GM12872 (cell line): ENCODE results near the gene TGFBR3L.

Experiments
- CTCF ChIP-seq: IDR thresholded peaks from 3 replicates; pipeline ENCODE4 v1.5.1; 2011; ENCODE audit warnings: low read depth, mild to moderate bottlenecking, low read length, moderate library complexity; ENCODE audit not compliant: insufficient read depth

TGFBR3L gene

DNA sequence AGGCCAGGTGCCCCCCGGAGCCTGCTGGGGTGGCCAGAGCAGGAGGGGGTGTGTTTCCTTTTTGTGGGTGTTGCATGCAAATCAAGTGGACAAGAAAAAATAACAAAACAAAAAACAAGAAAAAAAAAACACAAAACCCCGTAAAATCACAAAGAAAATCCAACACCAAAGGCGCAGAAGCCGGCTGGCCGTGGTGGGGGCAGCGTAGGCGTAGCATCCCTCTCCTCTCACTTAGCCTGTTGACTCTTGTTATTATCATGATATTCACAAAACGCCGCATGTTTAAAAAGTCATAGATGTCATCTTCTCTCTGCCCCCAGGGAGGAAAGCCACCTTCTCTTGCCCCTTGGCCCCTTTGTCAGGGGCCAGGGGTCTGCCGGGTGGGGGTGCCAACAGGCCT, 978 bp upstream of the TGFBR3L start:
- TF ChIP-seq CTCF = no peak

- no peak for TF ChIP-seq CTCF
These were observed 531 bp upstream of the TGFBR3L start for GRCh38 chr19:7914099-7914498.

- no peak for TF ChIP-seq CTCF
These were observed 846 bp downstream of the TGFBR3L start for GRCh38 chr19:7915250-7916102.

GRCh38 chr19:7916103-7916954, 1.7 kb downstream of the TGFBR3L start:
- TF ChIP-seq CTCF = no peak

GRCh38 chr19:7916955-7917266, 2.3 kb downstream of the TGFBR3L start:
- no peak for TF ChIP-seq CTCF

GRCh38 chr19:7917267-7918061, 2.8 kb downstream of the TGFBR3L start:
- TF ChIP-seq CTCF = peak; percentile 68
